ENCODE data around the gene CDK11B. TPM values are rescaled to one million over a fixed set of nuclear protein-coding genes. Genes with fewer than 3 reads are reported as not detected.

CDK11B gene
- total and polyA plus RNA-seq, 2 experiments from 2014 or later, result 11.7 to 19.1 TPM

- H3K27ac ChIP-seq, result no peak overlapping the region
- no peaks in the 10 kb centered on the region for H4K20me1 ChIP-seq (ENCODE audit: insufficient read depth)
- no peak overlapping the region for H3K4me3 ChIP-seq
- H2AFZ ChIP-seq, result no peak overlapping the region
- H3K36me3 ChIP-seq (ENCODE audit: low read depth), result no peaks in the 10 kb centered on the region
- peaks cover 9% of the 10 kb centered on the region for H3K4me1 ChIP-seq (ENCODE audit: insufficient read depth)
- no peak for DNase-seq
- H3F3A ChIP-seq (ENCODE audit: insufficient read depth), result no peaks in the 10 kb centered on the region
- peaks cover 95% of the 10 kb centered on the region for H3K79me2 ChIP-seq (ENCODE audit: insufficient read depth)
- in situ Hi-C loops (cut with MboI), result no loop called here
- no peaks in the 10 kb centered on the region for H3K27me3 ChIP-seq (replicated peaks; ENCODE audit: insufficient read depth)
- H3K9me2 ChIP-seq (ENCODE audit: insufficient read depth), result no peaks in the 10 kb centered on the region
- TF ChIP-seq EZH2 (IDR thresholded peaks at IDR 0.05; ENCODE audit: insufficient read depth, poor library complexity, severe bottlenecking) (no peak), EZH2phosphoT487 (IDR thresholded peaks at IDR 0.05; ENCODE audit: insufficient read depth, low read depth) (no peak)
- 93% methylated on average over 27 to 28 of the region's 28 CpGs for WGBS, 2 experiments (ENCODE audit: low coverage in 1 of 2, low lambda C conversion rate in 2 of 2, missing lambda C conversion rate in 2 of 2)
- H3K4me2 ChIP-seq (ENCODE audit: unreplicated experiment), result no peak overlapping the region
- no peak overlapping the region for H3K9ac ChIP-seq
- H3K9me3 ChIP-seq (ENCODE audit: low read depth), result no peaks in the 10 kb centered on the region
Observed at GRCh38 chr1:1684031-1684681, 25.4 kb upstream of the CDK11B start.

GRCh38 chr1:1683104-1683905 lies 24.5 kb upstream of the CDK11B start:
- no peak for DNase-seq
- Histone ChIP-seq H3K4me2 (ENCODE audit: unreplicated experiment) (no peak overlapping the region), H3K4me1 (ENCODE audit: insufficient read depth) (peaks cover 9% of the 10 kb centered on the region), H3K9me2 (ENCODE audit: insufficient read depth) (no peaks in the 10 kb centered on the region), H3K9me3 (ENCODE audit: low read depth) (no peaks in the 10 kb centered on the region), H4K20me1 (ENCODE audit: insufficient read depth) (no peaks in the 10 kb centered on the region), H3K9ac (no peak overlapping the region), H2AFZ (no peak overlapping the region), H3K79me2 (ENCODE audit: insufficient read depth) (peaks cover 96% of the 10 kb centered on the region), H3K36me3 (ENCODE audit: low read depth) (no peaks in the 10 kb centered on the region), H3K27ac (no peak overlapping the region), H3F3A (ENCODE audit: insufficient read depth) (no peaks in the 10 kb centered on the region), H3K4me3 (no peak overlapping the region), H3K27me3 (replicated peaks; ENCODE audit: insufficient read depth) (no peaks in the 10 kb centered on the region)
- in situ Hi-C loops (cut with MboI), result no loop called here
- TF ChIP-seq EZH2phosphoT487 (IDR thresholded peaks at IDR 0.05; ENCODE audit: insufficient read depth, low read depth) (no peak), EZH2 (IDR thresholded peaks at IDR 0.05; ENCODE audit: insufficient read depth, poor library complexity, severe bottlenecking) (no peak)
- WGBS, 2 experiments (ENCODE audit: low coverage in 1 of 2, low lambda C conversion rate in 2 of 2, missing lambda C conversion rate in 2 of 2), result 72 to 78% methylated on average over 26 of the region's 26 CpGs

- H3K27me3 ChIP-seq (replicated peaks; ENCODE audit: insufficient read depth), result no peaks in the 10 kb centered on the region
- peaks cover 87% of the 10 kb centered on the region for H3K79me2 ChIP-seq (ENCODE audit: insufficient read depth)
- H3F3A ChIP-seq (ENCODE audit: insufficient read depth), result no peaks in the 10 kb centered on the region
- no peak overlapping the region for H3K9ac ChIP-seq
- 62 to 74% methylated on average over 8 to 11 of the region's 11 CpGs for WGBS, 2 experiments (ENCODE audit: low coverage in 1 of 2, low lambda C conversion rate in 2 of 2, missing lambda C conversion rate in 2 of 2)
- in situ Hi-C loops (cut with MboI), result no loop called here
- no peaks in the 10 kb centered on the region for H3K9me2 ChIP-seq (ENCODE audit: insufficient read depth)
- no peak overlapping the region for H3K4me2 ChIP-seq (ENCODE audit: unreplicated experiment)
- TF ChIP-seq EZH2 (IDR thresholded peaks at IDR 0.05; ENCODE audit: insufficient read depth, poor library complexity, severe bottlenecking) (no peak), EZH2phosphoT487 (IDR thresholded peaks at IDR 0.05; ENCODE audit: insufficient read depth, low read depth) (no peak)
- no peaks in the 10 kb centered on the region for H3K9me3 ChIP-seq (ENCODE audit: low read depth)
- H4K20me1 ChIP-seq (ENCODE audit: insufficient read depth), result no peaks in the 10 kb centered on the region
- H3K4me1 ChIP-seq (ENCODE audit: insufficient read depth), result 0 out of 2 replicates have a peak, but pooled peaks cover 2% of the 10 kb centered on the region
- H3K4me3 ChIP-seq, result no peak overlapping the region
- H3K27ac ChIP-seq, result no peak overlapping the region
- H3K36me3 ChIP-seq (ENCODE audit: low read depth), result no peaks in the 10 kb centered on the region
- DNase-seq, result peak; percentile 32
- no peak overlapping the region for H2AFZ ChIP-seq
Observed at GRCh38 chr1:1680912-1681273, 22.1 kb upstream of the CDK11B start.

GRCh38 chr1:1680031-1680911 lies 21.5 kb upstream of the CDK11B start:
- no peaks in the 10 kb centered on the region for H3K9me3 ChIP-seq (ENCODE audit: low read depth)
- no peak overlapping the region for H3K4me3 ChIP-seq
- no peaks in the 10 kb centered on the region for H3K36me3 ChIP-seq (ENCODE audit: low read depth)
- H3K27ac ChIP-seq, result no peak overlapping the region
- H3K9ac ChIP-seq, result no peak overlapping the region
- 88 to 90% methylated on average over 32 of the region's 32 CpGs for WGBS, 2 experiments (ENCODE audit: low coverage in 1 of 2, low lambda C conversion rate in 2 of 2, missing lambda C conversion rate in 2 of 2)
- in situ Hi-C loops (cut with MboI), result no loop called here
- H3K4me2 ChIP-seq (ENCODE audit: unreplicated experiment), result no peak overlapping the region
- H4K20me1 ChIP-seq (ENCODE audit: insufficient read depth), result no peaks in the 10 kb centered on the region
- no peaks in the 10 kb centered on the region for H3K27me3 ChIP-seq (replicated peaks; ENCODE audit: insufficient read depth)
- no peak for DNase-seq
- no peaks in the 10 kb centered on the region for H3K9me2 ChIP-seq (ENCODE audit: insufficient read depth)
- no peak overlapping the region for H2AFZ ChIP-seq
- H3K79me2 ChIP-seq (ENCODE audit: insufficient read depth), result peaks cover 80% of the 10 kb centered on the region
- H3K4me1 ChIP-seq (ENCODE audit: insufficient read depth), result no peaks in the 10 kb centered on the region
- TF ChIP-seq EZH2phosphoT487 (IDR thresholded peaks at IDR 0.05; ENCODE audit: insufficient read depth, low read depth) (no peak), EZH2 (IDR thresholded peaks at IDR 0.05; ENCODE audit: insufficient read depth, poor library complexity, severe bottlenecking) (no peak)
- H3F3A ChIP-seq (ENCODE audit: insufficient read depth), result no peaks in the 10 kb centered on the region
